Chondrocyte (in vitro differentiated cells): ENCODE data around the gene TUBB8. TPM values are rescaled to one million over a fixed set of nuclear protein-coding genes. Genes with fewer than 3 reads are reported as not detected.
"Not testable (repeated sequence)": the region's sequence is repeated elsewhere in the genome, so short reads cannot be mapped to it uniquely, and the experiment has no call there.

Experiments
- DNase-seq: peaks from one replicate; pipeline ENCODE4 v3.0.0; 2021; ENCODE audit warnings: mixed read lengths, low spot score
- H3K27ac Mint-ChIP-seq: one replicate; pipeline ENCODE4 v1.8.0; 2021; ENCODE audit warnings: mild to moderate bottlenecking, moderate library complexity, mixed read lengths; ENCODE audit not compliant: unreplicated experiment
- H3K27me3 Mint-ChIP-seq: 2 replicates; pipeline ENCODE4 v1.8.0; 2021; ENCODE audit warnings: low read depth, mixed read lengths
- H3K36me3 Mint-ChIP-seq: 2 replicates; pipeline ENCODE4 v1.8.0; 2021; ENCODE audit warnings: low read depth, mixed read lengths
- H3K4me1 Mint-ChIP-seq: 2 replicates; pipeline ENCODE4 v1.8.0; 2021; ENCODE audit warnings: low read depth, mild to moderate bottlenecking, mixed read lengths
- H3K4me3 Mint-ChIP-seq: one replicate; pipeline ENCODE4 v1.8.0; 2021; ENCODE audit warnings: mild to moderate bottlenecking, moderate library complexity, mixed read lengths; ENCODE audit not compliant: unreplicated experiment
- H3K9me3 Mint-ChIP-seq: 2 replicates; pipeline ENCODE4 v1.8.0; 2021; ENCODE audit warnings: low read depth, mixed read lengths
- total RNA-seq: library from RNA; stranded (reverse); gene quantifications from 3 replicates; pipeline ENCODE4 v1.2.1, GENCODE V29; 2021
- TF ChIP-seq, protein P1 (sequence below): fragments of 200-600 bp; sonication (generic); IDR thresholded peaks from 2 replicates; pipeline ENCODE4 v1.5.0; 2021; ENCODE audit warnings: antibody characterized with exemption, mild to moderate bottlenecking, moderate library complexity

TUBB8 gene
- total RNA-seq, 1 donor from 2014 or later: not detected

DNA sequence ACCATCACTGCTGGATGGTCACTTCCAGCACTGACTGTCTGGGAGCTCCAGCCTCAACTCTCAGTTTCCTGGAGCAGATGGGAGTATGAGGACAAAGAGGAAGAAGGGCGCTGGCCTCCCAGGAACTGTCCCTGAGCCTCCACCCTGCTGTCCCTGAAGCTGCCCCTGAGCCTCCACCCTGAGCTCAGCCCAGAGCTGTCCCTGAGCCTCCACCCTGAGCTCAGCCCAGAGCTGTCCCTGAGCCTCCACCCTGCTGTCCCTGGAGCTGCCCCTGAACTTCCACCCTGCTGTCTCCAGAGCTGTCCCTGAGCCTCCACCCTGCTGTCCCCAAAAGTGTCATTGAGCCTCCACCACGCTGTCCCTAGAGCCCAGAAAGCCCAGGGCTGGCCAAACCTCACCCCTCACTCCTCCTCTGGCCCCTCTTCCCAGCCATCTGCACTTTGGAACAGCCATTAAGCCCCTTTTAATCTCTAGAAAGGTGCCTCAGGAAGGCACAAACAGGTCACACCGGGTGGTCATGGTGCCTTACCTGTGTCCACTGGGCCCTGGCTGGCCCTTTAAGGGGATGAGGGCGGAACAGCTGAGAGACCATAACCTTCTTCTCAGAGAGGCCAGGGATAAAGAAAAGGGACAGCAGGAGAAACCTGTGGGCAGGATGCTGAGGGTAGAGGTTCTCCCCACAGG, 30.6 kb upstream of the TUBB8 start:
- TF ChIP-seq, protein P1, sequence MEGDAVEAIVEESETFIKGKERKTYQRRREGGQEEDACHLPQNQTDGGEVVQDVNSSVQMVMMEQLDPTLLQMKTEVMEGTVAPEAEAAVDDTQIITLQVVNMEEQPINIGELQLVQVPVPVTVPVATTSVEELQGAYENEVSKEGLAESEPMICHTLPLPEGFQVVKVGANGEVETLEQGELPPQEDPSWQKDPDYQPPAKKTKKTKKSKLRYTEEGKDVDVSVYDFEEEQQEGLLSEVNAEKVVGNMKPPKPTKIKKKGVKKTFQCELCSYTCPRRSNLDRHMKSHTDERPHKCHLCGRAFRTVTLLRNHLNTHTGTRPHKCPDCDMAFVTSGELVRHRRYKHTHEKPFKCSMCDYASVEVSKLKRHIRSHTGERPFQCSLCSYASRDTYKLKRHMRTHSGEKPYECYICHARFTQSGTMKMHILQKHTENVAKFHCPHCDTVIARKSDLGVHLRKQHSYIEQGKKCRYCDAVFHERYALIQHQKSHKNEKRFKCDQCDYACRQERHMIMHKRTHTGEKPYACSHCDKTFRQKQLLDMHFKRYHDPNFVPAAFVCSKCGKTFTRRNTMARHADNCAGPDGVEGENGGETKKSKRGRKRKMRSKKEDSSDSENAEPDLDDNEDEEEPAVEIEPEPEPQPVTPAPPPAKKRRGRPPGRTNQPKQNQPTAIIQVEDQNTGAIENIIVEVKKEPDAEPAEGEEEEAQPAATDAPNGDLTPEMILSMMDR: no peak
- no peaks in the 10 kb centered on the region for H3K36me3 Mint-ChIP-seq
- H3K4me3 Mint-ChIP-seq: no peak overlapping the region
- no peaks in the 10 kb centered on the region for H3K4me1 Mint-ChIP-seq
- peaks cover 19% of the 10 kb centered on the region for H3K27me3 Mint-ChIP-seq
- H3K9me3 Mint-ChIP-seq: no peaks in the 10 kb centered on the region
- no peak overlapping the region for H3K27ac Mint-ChIP-seq
- DNase-seq: no peak

DNA sequence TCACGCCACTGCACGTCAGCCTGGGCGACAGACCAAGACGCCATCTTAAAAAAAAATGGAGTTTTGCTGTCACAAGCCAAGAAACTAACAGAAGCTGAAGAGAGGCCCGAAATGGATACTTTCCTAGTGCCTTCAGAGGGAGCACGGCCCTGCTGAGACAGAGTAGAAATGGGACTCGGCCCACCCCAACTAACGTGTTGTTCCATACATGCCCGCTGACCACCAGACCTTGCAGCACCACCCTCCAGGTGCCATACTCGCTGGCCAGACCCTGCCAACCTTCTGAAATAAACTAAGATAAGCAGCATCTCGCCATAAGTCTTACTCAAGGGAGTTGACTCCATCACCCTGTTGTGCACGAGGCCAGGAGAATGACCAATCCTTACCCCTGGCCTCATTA, 29.5 kb upstream of the TUBB8 start:
- Mint-ChIP-seq H3K27me3 (peaks cover 19% of the 10 kb centered on the region), H3K4me1 (peaks cover 6% of the 10 kb centered on the region), H3K36me3 (no peaks in the 10 kb centered on the region), H3K4me3 (no peak overlapping the region), H3K27ac (no peak overlapping the region), H3K9me3 (no peaks in the 10 kb centered on the region)
- TF ChIP-seq, protein P1: no peak
- no peak for DNase-seq

DNA sequence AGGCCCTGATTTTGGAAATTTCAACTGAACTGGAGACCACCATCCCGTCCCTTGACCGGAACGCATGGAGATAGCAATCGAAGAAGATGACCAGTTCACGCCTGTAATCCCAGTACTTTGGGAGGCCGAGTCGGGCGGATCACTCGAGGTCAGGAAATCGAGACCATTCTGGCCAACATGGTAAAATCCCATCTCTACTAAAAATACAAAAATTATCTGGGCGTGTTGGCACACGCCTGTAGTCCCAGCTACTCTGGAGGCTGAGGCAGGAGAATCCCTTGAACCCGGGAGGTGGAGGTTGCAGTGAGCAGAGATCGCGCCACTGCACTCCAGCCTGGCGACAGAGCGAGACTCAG, 25.1 kb upstream of the TUBB8 start:
- TF ChIP-seq, protein P1: peak; percentile 43
- not testable (repeated sequence) for H3K9me3 Mint-ChIP-seq, DNase-seq, H3K36me3 Mint-ChIP-seq, H3K27me3 Mint-ChIP-seq, H3K27ac Mint-ChIP-seq, H3K4me1 Mint-ChIP-seq
- H3K4me3 Mint-ChIP-seq: peak overlapping the region; percentile 86

DNA sequence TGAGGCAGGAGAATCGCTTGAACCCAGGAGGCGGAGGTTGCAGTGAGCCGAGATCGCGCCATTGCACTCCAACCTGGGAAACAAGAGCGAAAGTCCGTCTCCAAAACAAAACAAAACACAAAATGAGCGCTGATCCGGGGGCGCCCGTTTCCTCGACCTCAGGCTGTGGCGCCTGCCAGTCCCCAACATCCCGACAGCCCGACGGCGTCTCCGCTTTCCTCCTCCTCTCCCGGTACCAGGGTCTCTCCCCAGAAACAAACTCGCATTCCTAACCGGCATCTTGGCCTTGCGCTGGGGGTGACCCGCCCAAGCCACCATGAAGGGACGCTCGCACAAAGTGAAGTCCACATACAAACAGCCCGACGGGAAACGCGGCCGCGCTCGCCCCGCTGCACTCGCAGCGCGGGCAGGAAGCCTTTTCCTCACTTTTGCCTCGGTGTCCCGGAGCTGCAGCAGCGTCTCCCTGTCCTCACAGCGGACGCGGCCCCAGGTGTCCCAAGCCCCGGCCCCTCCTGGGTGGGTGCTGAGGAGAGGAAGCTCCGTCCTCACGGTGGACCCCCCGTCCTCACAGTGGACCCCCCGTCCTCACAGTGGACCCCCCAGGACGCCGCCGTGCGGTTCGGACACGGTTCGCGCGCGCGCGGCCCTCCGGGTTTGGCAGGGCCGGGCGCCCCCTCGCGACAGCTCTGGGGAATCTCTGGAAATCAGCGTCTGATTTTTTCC, 24.6 kb upstream of the TUBB8 start:
- not testable (repeated sequence) for H3K9me3 Mint-ChIP-seq, H3K36me3 Mint-ChIP-seq, H3K27me3 Mint-ChIP-seq, H3K4me1 Mint-ChIP-seq, DNase-seq
- Mint-ChIP-seq H3K4me3 (peak overlapping the region; percentile 86), H3K27ac (peak overlapping the region; percentile 22)
- TF ChIP-seq, protein P1: peak; percentile 87

DNA sequence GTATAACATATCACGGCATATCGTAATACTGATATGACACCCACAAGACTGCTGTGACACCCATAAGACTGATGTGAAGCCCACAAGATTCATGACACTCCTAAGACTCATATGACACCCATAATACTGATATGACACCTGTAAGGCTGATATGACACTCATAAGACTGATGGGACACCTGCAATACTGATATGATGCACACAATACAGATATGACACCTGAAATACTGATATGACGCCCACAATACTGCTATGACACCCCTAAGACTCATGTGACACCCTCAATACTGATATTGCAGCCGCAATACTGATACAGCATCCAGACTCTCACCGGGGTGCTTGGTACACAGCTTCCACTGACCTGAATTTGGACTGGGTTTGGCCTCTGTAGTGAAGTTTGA, 19.1 kb upstream of the TUBB8 start:
- DNase-seq, H3K4me1 Mint-ChIP-seq, H3K4me3 Mint-ChIP-seq, H3K36me3 Mint-ChIP-seq, H3K27ac Mint-ChIP-seq, H3K9me3 Mint-ChIP-seq: not testable (repeated sequence)
- peaks cover 22% of the 10 kb centered on the region for H3K27me3 Mint-ChIP-seq

DNA sequence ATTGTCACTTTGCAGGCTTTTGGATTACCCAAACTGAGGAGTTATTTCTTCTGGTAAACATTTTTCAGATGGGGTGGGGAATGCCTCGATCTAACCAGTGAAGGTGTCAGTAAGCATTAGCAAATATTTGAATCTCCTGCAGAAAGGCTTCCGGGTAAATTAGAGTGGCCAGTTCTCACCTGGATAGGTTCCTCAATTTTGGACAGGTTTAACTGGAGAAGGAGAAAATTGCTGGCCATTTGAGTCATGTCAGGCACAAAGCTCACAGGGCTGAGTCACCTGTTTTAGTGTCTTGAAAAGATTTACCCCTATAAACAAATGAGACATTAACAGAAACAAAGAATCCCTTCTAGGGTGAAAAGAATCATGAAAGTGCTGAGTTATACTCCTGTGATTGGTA, 830 bp upstream of the TUBB8 start:
- not testable (repeated sequence) for H3K4me1 Mint-ChIP-seq, DNase-seq, H3K9me3 Mint-ChIP-seq, H3K36me3 Mint-ChIP-seq, H3K27me3 Mint-ChIP-seq, H3K4me3 Mint-ChIP-seq, H3K27ac Mint-ChIP-seq

DNA sequence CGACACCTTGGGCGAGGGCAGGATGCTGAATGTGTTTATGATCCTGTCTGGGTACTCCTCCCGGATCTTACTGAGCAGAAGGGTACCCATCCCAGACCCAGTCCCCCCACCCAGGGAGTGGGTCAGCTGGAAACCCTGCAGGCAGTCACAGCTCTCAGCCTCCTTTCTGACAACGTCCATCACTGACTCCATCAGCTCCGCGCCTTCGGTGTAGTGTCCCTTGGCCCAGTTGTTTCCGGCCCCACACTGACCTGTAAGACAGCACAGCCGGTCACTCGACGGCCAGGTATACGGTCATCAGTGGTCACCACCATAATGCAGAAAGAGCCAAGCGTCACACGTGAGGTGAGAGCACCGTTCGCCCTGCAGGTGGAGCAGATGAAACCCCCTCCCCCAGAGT, 1.2 kb downstream of the TUBB8 start:
- H3K4me3 Mint-ChIP-seq, H3K36me3 Mint-ChIP-seq, H3K9me3 Mint-ChIP-seq, H3K27ac Mint-ChIP-seq, H3K27me3 Mint-ChIP-seq, DNase-seq, H3K4me1 Mint-ChIP-seq: not testable (repeated sequence)

DNA sequence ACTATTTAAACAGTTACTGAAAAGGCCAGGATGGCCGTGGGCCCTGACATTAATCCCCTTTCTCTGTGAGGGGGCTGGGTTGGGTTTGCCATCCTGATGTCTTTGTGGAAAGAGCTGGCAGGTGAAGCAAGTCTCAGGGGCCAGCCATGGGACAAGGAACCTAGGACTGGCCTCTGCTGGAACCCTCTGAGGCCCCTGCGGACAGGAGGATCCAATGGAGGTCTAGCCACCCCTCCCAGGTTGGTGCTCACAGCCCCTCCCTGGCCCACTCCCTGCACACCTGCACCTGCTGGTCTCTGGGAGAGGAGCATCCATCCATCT, 35.8 kb downstream of the TUBB8 start:
- H3K36me3 Mint-ChIP-seq, H3K9me3 Mint-ChIP-seq, DNase-seq, H3K27me3 Mint-ChIP-seq, H3K4me1 Mint-ChIP-seq, H3K4me3 Mint-ChIP-seq, H3K27ac Mint-ChIP-seq: not testable (repeated sequence)
